Peyer's patch (tissue), 4 donors: ENCODE results near the gene RMP24.

Experiments used
- DNase-seq, 3 donors: peaks; one replicate each; pipeline ENCODE4 v3.0.0-alpha.2; 2017 to 2019
- H3K27ac ChIP-seq, 4 donors: fragments of 200-600 bp; sonication (generic); one replicate each; pipeline ENCODE4 v1.5.1; 2016 to 2019
- H3K27me3 ChIP-seq, 2 donors: fragments of 200-600 bp; sonication (generic); one replicate each; pipeline ENCODE4 v1.5.1; 2019
- H3K36me3 ChIP-seq, 3 donors: fragments of 200-600 bp; sonication (generic); one replicate each; pipeline ENCODE4 v1.5.1; 2016 to 2019
- H3K4me1 ChIP-seq, 4 donors: fragments of 200-600 bp; sonication (generic); one replicate each; pipeline ENCODE4 v1.5.1; 2016 to 2019
- H3K4me3 ChIP-seq, 4 donors: fragments of 200-600 bp; sonication (generic); 1 replicate in 3 of 4; 2 replicates in 1 of 4; pipeline ENCODE4 v1.5.1; 2016 to 2019; ENCODE audit warnings: mild to moderate bottlenecking in 1 of 4
- H3K9me3 ChIP-seq, 4 donors: fragments of 200-600 bp; sonication (generic); one replicate each; pipeline ENCODE4 v1.5.1; 2016 to 2019; ENCODE audit warnings: mild to moderate bottlenecking in 1 of 4
- CTCF ChIP-seq, 6 experiments: fragments of 450-650 bp in 4 of 6; fragments of 200-600 bp in 2 of 6; sonication (generic) in 1 of 6; IDR thresholded peaks; one replicate each; pipeline ENCODE4 v1.5.1; 2017 to 2019; ENCODE audit warnings: antibody characterized with exemption in 6 of 6, mild to moderate bottlenecking in 3 of 6, moderate library complexity in 1 of 6
- POLR2A ChIP-seq, 2 donors: fragments of 450-650 bp; IDR thresholded peaks; one replicate each; pipeline ENCODE4 v1.5.1; 2017; ENCODE audit warnings: antibody characterized with exemption in 2 of 2, mild to moderate bottlenecking in 2 of 2, moderate library complexity in 2 of 2

Gene RMP24

GRCh38 chr18:35972197-35973000, at the start of gene RMP24:
Gene RMP24, plus strand, starts transcription at chr18:35972679.
- H3K4me3 ChIP-seq, result peak within 1 kb of the TSS; percentile 71 to 82 (median 76)
- peaks cover 0 to 14% (median 9%) of the 10 kb centered on the region in 4 donors for H3K4me1 ChIP-seq
- TF ChIP-seq POLR2A (IDR thresholded peaks at IDR 0.05) (peak; percentile 65 to 69), CTCF (IDR thresholded peaks at IDR 0.05) (no peak)
- no peaks in the 10 kb centered on the region for H3K9me3 ChIP-seq
- H3K27me3 ChIP-seq, result no peaks in the 10 kb centered on the region
- peak; percentile 92 to 99 (median 97) for DNase-seq
- H3K36me3 ChIP-seq, result peaks cover 0 to 21% (median 0%) of the 10 kb centered on the region in 3 donors
- peak within 1 kb of the TSS; percentile 82 to 93 (median 88) for H3K27ac ChIP-seq

- Histone ChIP-seq H3K36me3 (no peaks in the 10 kb centered on the region), H3K27me3 (no peaks in the 10 kb centered on the region), H3K4me1 (no peaks in the 10 kb centered on the region), H3K27ac (no peak overlapping the region), H3K4me3 (no peak overlapping the region), H3K9me3 (no peaks in the 10 kb centered on the region)
- no peak for TF ChIP-seq CTCF (IDR thresholded peaks at IDR 0.05)
- no peak for TF ChIP-seq POLR2A (IDR thresholded peaks at IDR 0.05)
- DNase-seq, result no peak
Measured at GRCh38 chr18:35923939-35924684, 48.4 kb upstream of the RMP24 start.

GRCh38 chr18:35926884-35927283, 45.6 kb upstream of the RMP24 start:
- H3K27me3 ChIP-seq, result no peaks in the 10 kb centered on the region
- no peak overlapping the region for H3K4me3 ChIP-seq
- no peak for DNase-seq
- no peaks in the 10 kb centered on the region for H3K36me3 ChIP-seq
- TF ChIP-seq POLR2A (IDR thresholded peaks at IDR 0.05) (no peak), CTCF (IDR thresholded peaks at IDR 0.05) (no peak)
- no peaks in the 10 kb centered on the region for H3K9me3 ChIP-seq
- no peak overlapping the region for H3K27ac ChIP-seq
- H3K4me1 ChIP-seq, result no peaks in the 10 kb centered on the region

- DNase-seq, result no peak
- H3K4me3 ChIP-seq, result no peak overlapping the region
- H3K27ac ChIP-seq, result no peak overlapping the region
- H3K9me3 ChIP-seq, result no peaks in the 10 kb centered on the region
- no peaks in the 10 kb centered on the region for H3K27me3 ChIP-seq
- H3K4me1 ChIP-seq, result no peaks in the 10 kb centered on the region
- TF ChIP-seq POLR2A (IDR thresholded peaks at IDR 0.05) (no peak), CTCF (IDR thresholded peaks at IDR 0.05) (no peak)
- no peaks in the 10 kb centered on the region for H3K36me3 ChIP-seq
Measured at GRCh38 chr18:35927430-35927829, 45.0 kb upstream of the RMP24 start.

- Histone ChIP-seq H3K36me3 (no peaks in the 10 kb centered on the region), H3K27ac (no peak overlapping the region), H3K27me3 (no peaks in the 10 kb centered on the region), H3K4me1 (no peaks in the 10 kb centered on the region), H3K9me3 (no peaks in the 10 kb centered on the region), H3K4me3 (no peak overlapping the region)
- no peak for TF ChIP-seq POLR2A (IDR thresholded peaks at IDR 0.05)
- no peak for TF ChIP-seq CTCF (IDR thresholded peaks at IDR 0.05)
- DNase-seq, result no peak
Measured at GRCh38 chr18:35933982-35934381, 38.5 kb upstream of the RMP24 start.
